Right lobe of liver (tissue), 6 donors: Measurements from ENCODE around the gene PRRT1. TPM values are rescaled to one million over a fixed set of nuclear protein-coding genes. Genes with fewer than 3 reads are reported as not detected.

ENCODE experiments used
- ATAC-seq, 4 donors: fragments of 200-7000 bp; cut with Tn5 transposase; one replicate each; pipeline ENCODE4 v1.9.1; 2020; ENCODE audit warnings: mild to moderate bottlenecking in 4 of 4, moderate library complexity in 4 of 4
- DNase-seq, 3 donors: peaks; one replicate each; pipeline ENCODE4 v3.0.0-alpha.2; 2020
- H3K27ac ChIP-seq, 3 donors: fragments of 200-600 bp; one replicate each; pipeline ENCODE4 v1.8.0; 2022
- H3K27me3 ChIP-seq, 2 donors: fragments of 200-600 bp; one replicate each; pipeline ENCODE4 v1.8.0; 2022
- H3K36me3 ChIP-seq, 4 donors: fragments of 200-600 bp; sonication (generic) in 1 of 4; one replicate each; pipeline versions ENCODE4 v1.5.1 to v1.8.0; 2017 to 2022; ENCODE audit warnings: control low read depth in 1 of 4
- H3K4me1 ChIP-seq, 4 donors: fragments of 200-600 bp; sonication (generic) in 1 of 4; one replicate each; pipeline versions ENCODE4 v1.5.1 to v1.8.0; 2017 to 2022; ENCODE audit warnings: control low read depth in 1 of 4
- H3K4me3 ChIP-seq, 3 donors: fragments of 200-600 bp; one replicate each; pipeline ENCODE4 v1.8.0; 2022
- H3K9me3 ChIP-seq, 4 donors: fragments of 200-600 bp; sonication (generic) in 1 of 4; one replicate each; pipeline versions ENCODE4 v1.5.1 to v1.8.0; 2017 to 2022; ENCODE audit warnings: control low read depth in 1 of 4
- CTCF ChIP-seq, 4 donors: fragments of 200-600 bp in 3 of 4; fragments of 450-650 bp in 1 of 4; IDR thresholded peaks; one replicate each; pipeline versions ENCODE4 v1.5.1 to v1.8.0; 2016 to 2022; ENCODE audit warnings: antibody characterized with exemption in 4 of 4, mild to moderate bottlenecking in 2 of 4
- POLR2A ChIP-seq: fragments of 450-650 bp; IDR thresholded peaks from one replicate; pipeline ENCODE4 v1.6.1; 2017; ENCODE audit warnings: antibody characterized with exemption, mild to moderate bottlenecking
- WGBS: methylation state at CpG from one replicate; pipeline ENCODE4 v1.1.6; 2018; ENCODE audit warnings: low coverage, low lambda C conversion rate; ENCODE audit not compliant: insufficient coverage; ENCODE audit errors: missing lambda C conversion rate; 5-methylcytosine and 5-hydroxymethylcytosine counted together
- intact Hi-C, 2 donors: fragments of 100-400 bp; cut with DNase I; formaldehyde crosslinking; loops; one replicate each; pipeline versions ENCODE4 v1.11.2 to v1.14.1; 2022
- total RNA-seq, 6 experiments: library from RNA; depleted of rRNA in 2 of 6; stranded (reverse); fragments of >200 nt in 2 of 6; fragmentation: NEBNext Ultra II Directional in 3 of 6; extraction: Animal tissue kit (Norgen Biotek cat#: 25700) in 3 of 6; gene quantifications; one replicate each; pipeline versions ENCODE4 v1.1.0 to v1.2.4, GENCODE V29; 2016 to 2023
- donor health status: DM: no; HTN: yes; CAD: no.
- donor health status: DM: no; HTN: no; CAD: no.
- donor health status: DM: no; HTN: no; CAD: no.
- donor health status: DM: no; HTN: yes; CAD: no.
- donor health status: DM: no; HTN: yes; CAD: no.

Gene PRRT1
- total RNA-seq, 6 experiments from 2014 or later, result 0.13 to 0.29 (median 0.24) TPM; not detected in 2

- H3K4me1 ChIP-seq, result peaks cover 0 to 13% (median under 1%) of the 10 kb centered on the region in 4 donors
- 81% methylated on average over 6 of the region's 10 CpGs for WGBS
- TF ChIP-seq CTCF (IDR thresholded peaks at IDR 0.05), result no peak
- TF ChIP-seq POLR2A, result no peak
- peaks cover 0 to 5% (median 0%) of the 10 kb centered on the region in 4 donors for H3K36me3 ChIP-seq
- H3K4me3 ChIP-seq, result no peak overlapping the region
- H3K27me3 ChIP-seq, result no peaks in the 10 kb centered on the region
- ATAC-seq (no peak), DNase-seq (no peak)
- intact Hi-C loops, result no loop called here
- H3K9me3 ChIP-seq, result no peaks in the 10 kb centered on the region
- no peak overlapping the region for H3K27ac ChIP-seq
Observed at GRCh38 chr6:32181915-32182529, 30.3 kb upstream of the PRRT1 start.

- no peak overlapping the region for H3K4me3 ChIP-seq
- H3K4me1 ChIP-seq, result peaks cover 0 to 21% (median 4%) of the 10 kb centered on the region in 4 donors
- peaks cover 0 to 3% (median 0%) of the 10 kb centered on the region in 4 donors for H3K36me3 ChIP-seq
- DNase-seq (no peak), ATAC-seq (no peak)
- H3K27ac ChIP-seq, result no peak overlapping the region
- H3K27me3 ChIP-seq, result no peaks in the 10 kb centered on the region
- TF ChIP-seq CTCF (IDR thresholded peaks at IDR 0.05) (no peak), POLR2A (no peak)
- H3K9me3 ChIP-seq, result no peaks in the 10 kb centered on the region
- intact Hi-C loops, result no loop called here
- WGBS, result 91% methylated on average over 6 of the region's 15 CpGs
Observed at GRCh38 chr6:32181148-32181702, 29.5 kb upstream of the PRRT1 start.

DNA sequence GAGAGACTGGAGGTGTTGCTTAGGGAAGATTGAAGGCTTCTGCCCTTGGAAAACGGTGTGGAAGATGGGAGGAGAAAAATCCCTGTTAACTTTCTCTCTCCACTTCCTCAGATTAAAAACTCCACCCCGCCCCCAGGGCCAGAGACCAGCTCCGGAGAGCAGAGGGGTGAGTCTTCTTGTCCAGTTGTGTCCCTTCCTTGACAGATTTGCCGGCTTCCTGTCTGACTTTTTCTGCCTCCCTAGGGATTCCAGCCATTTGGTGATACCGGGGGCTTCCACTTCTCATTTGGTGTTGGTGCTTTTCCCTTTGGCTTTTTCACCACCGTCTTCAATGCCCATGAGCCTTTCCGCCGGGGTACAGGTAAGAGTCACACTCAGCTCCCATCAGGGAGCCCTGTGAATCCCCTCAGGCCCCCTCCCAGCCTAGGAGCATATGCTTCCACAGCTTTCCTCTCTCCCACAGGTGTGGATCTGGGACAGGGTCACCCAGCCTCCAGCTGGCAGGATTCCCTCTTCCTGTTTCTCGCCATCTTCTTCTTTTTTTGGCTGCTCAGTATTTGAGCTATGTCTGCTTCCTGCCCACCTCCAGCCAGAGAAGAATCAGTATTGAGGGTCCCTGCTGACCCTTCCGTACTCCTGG, 28.1 kb upstream of the PRRT1 start:
- 71% methylated on average over 10 of the region's 10 CpGs for WGBS
- no peaks in the 10 kb centered on the region for H3K27me3 ChIP-seq
- no peak overlapping the region for H3K27ac ChIP-seq
- no peak for ATAC-seq
- H3K4me1 ChIP-seq, result peaks cover 0 to 26% (median 7%) of the 10 kb centered on the region in 4 donors
- TF ChIP-seq POLR2A, result no peak
- no peak for TF ChIP-seq CTCF (IDR thresholded peaks at IDR 0.05)
- no peaks in the 10 kb centered on the region for H3K9me3 ChIP-seq
- H3K36me3 ChIP-seq, result peaks cover 0 to 3% (median 0%) of the 10 kb centered on the region in 4 donors
- DNase-seq, result no peak
- H3K4me3 ChIP-seq, result no peak overlapping the region
- intact Hi-C loops, result no loop called here

DNA sequence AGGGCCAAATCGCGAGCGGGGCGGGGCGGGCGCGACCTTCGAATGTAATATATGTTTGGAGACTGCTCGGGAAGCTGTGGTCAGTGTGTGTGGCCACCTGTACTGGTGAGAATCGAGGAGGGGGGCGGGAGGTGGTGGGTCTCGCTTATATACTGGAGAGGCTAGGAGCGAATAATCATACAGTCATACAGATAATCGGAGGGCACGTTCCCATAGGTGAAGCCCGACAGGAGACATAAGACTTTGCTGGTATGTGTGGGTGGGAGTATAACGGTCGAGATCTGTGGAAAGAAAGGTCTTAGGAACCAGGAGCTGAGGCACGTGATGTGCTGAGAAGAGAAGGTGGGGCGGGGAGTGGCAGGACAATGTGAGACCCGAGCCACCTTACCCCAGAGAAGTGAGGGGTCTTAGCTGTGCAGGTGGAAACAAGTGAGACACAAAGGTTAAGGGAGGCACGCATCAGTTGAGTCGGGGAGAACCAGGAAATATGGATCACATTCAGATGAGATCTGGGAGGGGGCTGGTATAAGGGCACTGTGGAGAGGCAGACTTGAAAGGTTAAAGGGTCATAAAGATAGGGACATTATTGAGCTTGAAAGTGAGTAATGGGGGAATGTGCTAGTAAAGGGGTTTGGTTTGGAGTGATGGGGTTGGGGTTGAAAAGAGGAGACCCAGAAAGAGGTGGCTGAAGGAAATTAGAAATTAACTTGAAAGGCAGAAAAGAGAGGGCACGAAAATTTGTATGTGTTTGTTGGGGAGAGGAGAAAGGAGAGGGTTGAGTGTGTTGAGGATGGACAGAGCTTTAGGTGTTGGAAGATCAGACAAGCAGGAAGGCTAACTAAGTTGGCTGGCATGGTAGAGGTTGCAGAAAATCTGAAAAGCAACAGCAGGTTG, 27.1 kb upstream of the PRRT1 start:
- Histone ChIP-seq H3K27me3 (no peaks in the 10 kb centered on the region), H3K4me1 (peaks cover 0 to 32% (median 9%) of the 10 kb centered on the region in 4 donors), H3K36me3 (peaks cover 0 to 3% (median 0%) of the 10 kb centered on the region in 4 donors), H3K4me3 (peak overlapping the region; percentile 54 to 87 (median 85)), H3K9me3 (no peaks in the 10 kb centered on the region), H3K27ac (peak overlapping the region; percentile 73 to 97 (median 82))
- TF ChIP-seq CTCF (IDR thresholded peaks at IDR 0.05) (no peak), POLR2A (no peak)
- intact Hi-C loops, result no loop called here
- no peak for ATAC-seq
- peak in 1 of 3 donors; percentile 79 for DNase-seq
- 4% methylated on average over 14 of the region's 24 CpGs for WGBS
